HG03469 (cell line): ENCODE results near the gene NUDT19.
"Not testable (repeated sequence)": the region's sequence is repeated elsewhere in the genome, so short reads cannot be mapped to it uniquely, and the experiment has no call there.

ENCODE experiments used
- ATAC-seq: cut with Tn5 transposase; IDR thresholded peaks from one replicate; pipeline ENCODE4 v1.9.1; 2021; ENCODE audit warnings: mild to moderate bottlenecking, moderate library complexity, moderate number of reproducible peaks; ENCODE audit not compliant: unreplicated experiment

NUDT19 gene

DNA sequence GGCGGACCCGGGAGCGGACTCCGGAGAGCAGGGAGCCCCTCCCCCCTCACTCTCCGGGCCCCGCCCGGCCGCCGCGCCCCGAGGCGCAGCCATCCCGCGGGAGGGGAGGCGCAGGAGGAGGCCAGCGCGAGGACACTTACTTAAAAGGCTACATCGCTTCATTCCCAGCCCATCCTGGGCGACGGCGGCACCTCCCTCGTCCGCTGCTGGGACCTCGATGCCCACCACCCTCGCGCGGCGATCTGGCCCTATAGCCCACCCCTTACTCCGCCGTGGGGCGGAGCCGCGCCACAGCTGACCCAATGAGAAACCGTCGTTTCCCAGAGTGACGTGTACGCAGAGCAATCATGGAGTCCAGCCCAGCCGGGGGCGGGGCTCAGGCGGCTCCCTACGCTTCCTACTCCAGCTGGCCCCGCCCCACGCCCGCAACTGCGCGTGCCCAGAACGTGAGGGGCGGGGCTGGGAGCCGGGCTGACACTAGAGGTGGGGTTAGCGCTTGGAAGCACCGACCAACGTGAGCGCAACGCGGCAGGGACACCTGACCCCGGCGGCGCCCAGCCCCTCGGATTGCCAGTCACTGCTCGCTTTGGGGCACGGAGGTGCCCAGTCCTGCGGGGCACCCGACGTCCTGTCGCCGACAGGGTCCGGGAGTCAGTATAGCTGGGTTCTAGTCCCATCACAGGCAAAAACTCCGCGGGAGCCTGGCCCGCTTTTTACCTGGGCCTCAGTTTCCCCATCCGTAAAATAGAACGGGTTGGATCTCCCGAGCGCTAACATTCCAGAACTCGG, 16.5 kb upstream of the NUDT19 start, which contains the start of gene ANKRD27:
TSS of gene ANKRD27 (minus strand) at position 250 of the 789 bp plus-strand sequence. CDS start 16,165 bp downstream, outside the sequence.
- peak; percentile 97 for ATAC-seq

GRCh38 chr19:32675720-32676185, 15.9 kb upstream of the NUDT19 start, which contains the start of gene RGS9BP:
Gene RGS9BP, plus strand, starts transcription at chr19:32675848. Its CDS starts 416 bp downstream, at chr19:32676264.
- no peak for ATAC-seq

DNA sequence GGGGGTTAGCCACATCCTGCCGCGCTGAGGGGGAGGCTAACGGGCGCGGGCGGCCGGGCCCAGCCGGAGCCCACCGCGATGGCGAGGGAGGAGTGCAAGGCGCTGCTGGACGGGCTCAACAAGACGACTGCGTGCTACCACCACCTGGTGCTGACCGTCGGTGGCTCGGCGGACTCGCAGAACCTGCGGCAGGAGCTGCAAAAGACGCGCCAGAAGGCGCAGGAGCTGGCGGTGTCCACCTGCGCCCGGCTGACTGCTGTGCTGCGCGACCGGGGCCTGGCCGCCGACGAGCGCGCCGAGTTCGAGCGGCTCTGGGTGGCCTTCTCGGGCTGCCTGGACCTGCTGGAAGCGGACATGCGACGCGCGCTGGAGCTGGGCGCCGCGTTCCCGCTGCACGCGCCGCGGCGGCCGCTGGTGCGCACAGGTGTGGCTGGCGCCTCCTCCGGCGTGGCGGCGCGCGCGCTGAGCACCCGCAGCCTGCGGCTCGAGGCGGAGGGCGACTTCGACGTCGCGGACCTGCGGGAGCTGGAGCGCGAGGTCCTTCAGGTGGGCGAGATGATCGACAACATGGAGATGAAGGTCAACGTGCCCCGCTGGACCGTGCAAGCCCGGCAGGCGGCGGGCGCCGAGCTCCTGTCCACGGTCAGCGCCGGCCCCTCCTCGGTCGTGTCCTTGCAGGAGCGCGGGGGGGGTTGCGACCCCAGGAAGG, 15.3 kb upstream of the NUDT19 start:
- ATAC-seq: no peak

DNA sequence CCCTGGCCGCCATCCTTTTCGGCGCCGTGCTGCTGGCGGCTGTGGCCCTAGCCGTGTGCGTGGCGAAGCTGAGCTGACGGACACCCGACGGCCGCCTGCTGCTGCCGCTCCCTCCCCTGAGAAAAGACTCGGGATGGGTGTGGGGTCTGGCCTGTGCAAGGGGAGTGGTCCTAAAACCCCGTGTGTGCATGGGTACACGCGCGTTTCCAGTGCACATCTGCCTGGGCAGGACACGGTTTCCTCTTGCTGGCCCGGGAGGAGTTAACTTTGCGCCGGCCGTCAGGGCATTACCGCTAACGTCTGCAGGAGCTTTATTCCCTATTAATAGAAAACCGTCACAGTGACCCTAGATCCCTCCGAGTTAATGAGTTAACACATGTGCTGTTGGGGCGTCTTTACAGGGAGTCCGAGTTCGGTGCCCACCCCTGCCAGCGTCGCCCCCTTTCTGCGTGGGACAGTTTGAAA, 14.7 kb upstream of the NUDT19 start:
- no peak for ATAC-seq

GRCh38 chr19:32677657-32678056, 14.0 kb upstream of the NUDT19 start:
- ATAC-seq: no peak

GRCh38 chr19:32680986-32681385, 10.6 kb upstream of the NUDT19 start:
- no peak for ATAC-seq

DNA sequence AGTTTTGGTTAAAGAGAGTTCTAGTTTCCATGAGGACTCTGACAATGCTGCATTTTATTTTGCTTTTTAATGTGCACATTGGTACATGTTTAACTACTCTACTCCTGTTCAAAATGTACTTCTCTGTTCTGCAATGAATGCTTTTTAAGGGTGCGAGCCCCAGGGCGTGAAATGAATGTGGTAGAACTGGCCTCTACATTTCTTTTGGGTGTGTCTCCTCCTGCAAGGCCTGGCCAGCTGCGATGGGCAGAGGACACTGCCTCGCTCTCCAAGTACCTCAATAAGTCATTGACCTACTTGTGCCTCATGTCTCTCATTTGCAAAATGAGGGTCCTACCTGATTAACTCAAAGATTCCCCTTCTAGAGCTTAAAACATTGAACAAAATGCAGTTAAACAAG, 9.3 kb upstream of the NUDT19 start:
- no peak for ATAC-seq

DNA sequence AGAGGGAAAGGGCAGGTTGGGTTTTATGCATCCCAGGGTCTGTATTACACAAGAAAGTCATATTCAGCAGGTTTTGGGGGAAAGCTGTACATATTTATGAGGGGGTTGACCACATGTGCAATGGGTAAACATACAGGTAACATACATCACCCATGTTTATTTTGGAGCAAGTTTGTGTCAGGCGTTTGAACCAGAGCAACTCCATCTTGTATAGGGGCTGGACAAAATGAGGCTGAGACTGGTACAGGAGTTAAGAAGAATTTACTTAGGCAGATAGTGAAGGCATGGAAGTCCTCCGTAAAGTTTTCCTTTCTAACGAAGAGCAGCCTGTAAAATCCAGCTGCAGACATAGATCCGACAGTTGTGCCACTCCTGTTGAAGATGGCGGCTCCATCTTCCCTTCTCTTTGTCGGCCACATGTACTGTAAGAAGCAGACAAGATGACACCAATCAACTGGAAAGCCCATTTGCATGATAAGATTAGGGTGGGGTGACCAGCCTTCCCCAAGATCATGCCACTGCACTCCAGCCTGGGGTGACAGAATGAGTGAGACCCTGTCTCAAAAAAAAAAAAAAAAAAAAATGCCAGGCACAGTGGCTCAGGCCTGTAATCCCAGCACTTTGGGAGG, 4.7 kb upstream of the NUDT19 start:
- no peak for ATAC-seq

DNA sequence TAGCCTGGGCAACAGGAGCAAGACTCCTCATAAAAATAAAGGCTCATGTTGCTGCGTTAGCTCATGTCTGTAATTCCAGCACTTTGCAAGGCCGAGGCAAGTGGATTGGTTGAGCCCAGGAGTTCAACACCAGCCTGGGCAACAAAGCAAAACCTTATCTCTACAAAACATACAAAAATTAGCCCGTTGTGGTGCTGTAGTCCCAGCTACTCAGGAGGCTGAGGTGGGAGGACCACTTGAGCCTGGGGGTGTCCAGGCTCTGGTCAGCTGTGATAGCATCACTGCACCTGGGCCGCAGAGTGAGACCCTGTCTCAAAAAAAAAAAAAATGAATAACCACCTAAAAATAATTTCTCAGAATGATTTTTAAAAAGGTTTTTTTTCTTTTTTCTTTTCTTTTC, 3.9 kb upstream of the NUDT19 start:
- ATAC-seq: no peak

- ATAC-seq: no peak
These were observed 3.3 kb upstream of the NUDT19 start for GRCh38 chr19:32688311-32688710.

DNA sequence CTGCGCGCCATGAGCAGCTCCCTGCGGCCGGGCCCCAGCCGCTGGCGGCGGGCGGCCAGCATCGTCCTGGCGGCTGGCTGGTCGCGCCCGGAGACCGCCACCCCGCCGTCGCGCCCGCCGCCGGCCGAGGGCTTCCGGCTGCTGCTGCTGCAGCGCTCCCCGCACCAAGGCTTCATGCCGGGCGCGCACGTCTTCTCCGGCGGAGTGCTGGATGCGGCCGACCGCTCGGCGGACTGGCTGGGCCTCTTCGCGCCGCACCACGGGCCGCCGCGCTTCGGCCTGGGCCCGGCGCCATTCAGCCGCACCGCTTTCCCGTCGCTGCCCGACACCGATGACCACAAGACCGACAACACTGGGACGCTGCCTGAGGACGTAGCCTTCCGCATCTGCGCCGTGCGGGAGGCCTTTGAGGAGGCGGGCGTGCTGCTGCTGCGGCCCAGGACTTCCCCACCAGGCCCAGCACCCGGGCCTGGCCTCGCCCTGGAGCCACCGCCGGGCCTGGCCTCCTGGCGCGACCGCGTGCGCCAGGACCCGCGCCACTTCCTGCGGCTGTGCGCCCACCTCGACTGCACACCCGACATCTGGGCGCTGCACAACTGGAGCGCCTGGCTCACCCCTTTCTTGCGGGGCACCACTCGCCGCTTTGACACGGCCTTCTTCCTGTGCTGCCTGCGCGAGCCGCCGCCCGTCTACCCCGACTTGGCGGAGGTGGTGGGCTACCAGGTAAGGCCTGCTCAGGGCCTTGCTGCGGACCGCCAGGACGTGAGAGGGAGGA, 518 bp downstream of the NUDT19 start:
- peak; percentile 34 for ATAC-seq

GRCh38 chr19:32692727-32693061, 1.1 kb downstream of the NUDT19 start:
- ATAC-seq: no peak

GRCh38 chr19:32693151-32694108, 1.8 kb downstream of the NUDT19 start:
- ATAC-seq: not testable (repeated sequence)

DNA sequence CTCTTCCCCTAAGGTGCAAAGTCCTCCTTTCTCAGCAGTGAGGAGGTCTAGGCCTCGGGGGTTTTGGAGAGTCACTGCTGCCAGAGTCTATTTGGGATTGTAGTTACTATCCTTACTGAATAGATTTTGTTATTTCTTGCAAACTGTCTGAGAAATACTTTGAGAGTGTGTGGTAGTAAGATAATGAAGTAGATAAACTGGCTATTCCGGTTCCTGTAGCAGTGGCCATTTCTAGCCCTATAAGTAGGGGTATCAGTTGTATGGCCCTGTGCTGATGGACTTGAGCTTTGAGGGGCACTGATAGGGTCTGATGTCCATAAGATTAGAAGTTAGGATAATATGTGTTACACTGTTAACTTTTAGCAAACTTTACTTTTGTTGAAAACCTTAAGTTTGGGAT, 2.7 kb downstream of the NUDT19 start:
- not testable (repeated sequence) for ATAC-seq

DNA sequence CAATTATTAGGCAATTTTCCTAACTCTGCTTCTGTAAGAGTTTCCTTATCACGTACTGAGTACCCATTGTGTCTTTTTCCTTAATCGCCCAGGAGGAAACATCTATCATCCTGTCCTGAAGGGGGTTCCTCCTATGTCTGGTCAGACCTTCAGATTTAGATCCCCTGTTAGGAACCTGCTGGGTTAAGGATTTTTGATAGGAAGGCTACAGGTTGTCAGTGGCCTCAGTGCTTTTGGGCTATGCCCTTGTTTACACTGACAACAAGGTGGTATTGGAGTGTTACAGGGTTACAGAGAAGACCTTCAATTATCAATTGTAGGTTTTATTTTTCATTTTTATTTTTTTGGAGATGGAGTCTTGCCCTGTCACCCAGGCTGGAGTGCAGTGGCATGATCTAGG, 3.2 kb downstream of the NUDT19 start:
- not testable (repeated sequence) for ATAC-seq

DNA sequence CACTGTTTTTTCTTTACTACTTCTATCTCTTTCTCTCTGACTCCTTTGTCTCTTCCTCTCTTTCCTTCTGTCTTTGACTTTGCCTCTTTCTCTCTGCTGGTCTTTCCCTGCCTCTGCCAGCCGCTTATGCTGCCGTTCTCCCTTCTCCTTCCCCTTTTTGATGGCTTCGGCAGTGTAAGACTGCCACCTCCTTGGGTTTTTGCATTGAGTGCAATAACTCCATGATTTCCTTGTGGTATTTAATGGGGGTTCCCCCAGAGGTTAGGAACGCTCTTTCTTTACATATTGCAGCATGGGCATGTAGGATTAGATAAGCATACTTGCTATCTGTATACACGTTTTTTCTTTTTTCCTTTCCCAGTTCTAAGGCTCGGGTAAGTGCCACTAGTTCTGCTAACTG, 3.9 kb downstream of the NUDT19 start:
- ATAC-seq: not testable (repeated sequence)

DNA sequence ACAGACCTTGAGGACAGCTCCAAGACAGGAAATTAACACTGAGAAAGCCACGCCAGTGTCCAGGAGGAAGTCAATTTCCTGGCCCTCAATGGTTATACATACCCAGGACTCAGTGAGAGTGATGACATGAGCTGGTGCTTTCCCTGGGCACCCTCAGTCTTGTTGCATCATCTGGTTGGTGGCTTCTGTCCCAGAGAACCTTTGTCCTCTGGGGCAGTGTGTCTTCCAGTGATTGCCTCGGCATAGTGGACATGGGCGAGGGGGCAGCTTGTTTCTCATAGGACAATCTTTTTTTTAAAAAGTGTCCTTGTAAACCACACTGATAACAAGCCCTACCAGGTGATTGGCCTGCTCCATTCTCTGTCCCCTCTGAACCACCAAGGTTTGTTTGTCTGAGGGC, 5.2 kb downstream of the NUDT19 start:
- not testable (repeated sequence) for ATAC-seq

DNA sequence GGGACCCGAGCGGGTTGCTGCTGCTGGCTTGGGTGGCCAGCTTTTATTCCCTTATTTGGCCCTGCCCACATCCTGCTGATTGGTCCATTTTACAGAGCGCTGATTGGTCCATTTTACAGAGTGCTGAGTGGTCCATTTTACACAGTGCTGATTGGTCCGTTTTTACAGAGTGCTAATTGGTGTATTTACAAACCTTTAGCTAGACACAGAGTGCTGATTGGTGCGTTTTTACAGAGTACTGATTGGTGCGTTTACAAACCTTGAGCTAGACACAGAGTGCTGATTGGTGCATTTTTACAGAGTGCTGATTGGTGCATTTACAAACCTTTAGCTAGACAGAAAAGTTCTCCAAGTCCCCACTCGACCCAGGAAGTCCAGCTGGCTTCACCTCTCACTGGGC, 8.5 kb downstream of the NUDT19 start:
- not testable (repeated sequence) for ATAC-seq

GRCh38 chr19:32702010-32702409, 10.4 kb downstream of the NUDT19 start:
- ATAC-seq: no peak

GRCh38 chr19:32704006-32704405, 12.4 kb downstream of the NUDT19 start:
- ATAC-seq: not testable (repeated sequence)
